K562 (cell line): ENCODE results near the gene RBBP7. TPM values are rescaled to one million over a fixed set of nuclear protein-coding genes. Genes with fewer than 3 reads are reported as not detected.

Experiments
- ATAC-seq: fragments of 200-7000 bp; cut with Tn5 transposase; 3 replicates; pipeline ENCODE4 v1.9.1; 2020; ENCODE audit warnings: moderate library complexity
- BruUV-seq: library from RNA; stranded (reverse); fragments of 400-500 nt; replicated peaks from 2 replicates; lab custom pipeline; 2021; lab: Mats Ljungman, UMichigan
- CTCF ChIA-PET: fragments of 300-600 bp; formaldehyde crosslinking; extraction: SDS; loops from one replicate; lab custom pipeline; 2021; ENCODE audit warnings: low intra/inter-chr PET ratio; lab: Yijun Ruan, JAX
- POLR2A ChIA-PET: fragments of 300-600, 350-650 bp; sonication (Branson Sonifier 250); formaldehyde crosslinking; extraction: SDS; loops from one replicate; lab custom pipeline; 2021; ENCODE audit warnings: antibody characterized with exemption, inconsistent platforms; lab: Yijun Ruan, JAX
- DNase-seq, 4 experiments: peaks; one replicate each; pipeline versions ENCODE4 v3.0.0 to v3.0.0-alpha.2; 2011 to 2018; ENCODE audit warnings: low spot score in 3 of 4, mixed read lengths in 3 of 4; ENCODE audit errors: extremely low read depth in 1 of 4
- FAIRE-seq: peaks from 2 replicates; lab custom pipeline; 2011; peaks lifted over from hg19 to GRCh38; lab: Jason Lieb, UNC
- H2AFZ ChIP-seq: 2 replicates; pipeline ENCODE4 v1.6.0; 2011; ENCODE audit warnings: low read depth, low read length, control low read depth, inconsistent platforms
- H3K27ac ChIP-seq: fragments of 200-600 bp; 3 replicates; pipeline ENCODE4 v1.8.0; 2011; ENCODE audit warnings: low read depth, mild to moderate bottlenecking, control low read depth, inconsistent platforms, low read length, moderate library complexity, mixed read lengths; ENCODE audit errors: extremely low read depth
- H3K27me3 ChIP-seq, 2 experiments: fragments of 300-600 bp in 1 of 2; 2 replicates in 1 of 2; 3 replicates in 1 of 2; pipeline versions ENCODE4 v1.6.0 to v1.8.0; 2011; ENCODE audit warnings: inconsistent platforms in 2 of 2, low read length in 2 of 2, mild to moderate bottlenecking in 1 of 2, mixed read lengths in 1 of 2, moderate library complexity in 1 of 2; ENCODE audit not compliant: control insufficient read depth in 2 of 2, insufficient read depth in 2 of 2
- H3K36me3 ChIP-seq: fragments of 300-600 bp; 3 replicates; pipeline ENCODE4 v1.8.0; 2011; ENCODE audit warnings: mild to moderate bottlenecking, low read length, inconsistent platforms; ENCODE audit not compliant: control insufficient read depth, insufficient read depth
- H3K4me1 ChIP-seq, 2 experiments: fragments of 200-600 bp in 1 of 2; replicated peaks in 1 of 2; 2 replicates in 1 of 2; 3 replicates in 1 of 2; pipeline versions ENCODE4 v1.5.1 to v1.8.0; 2011; ENCODE audit warnings: inconsistent platforms in 2 of 2, low read length in 2 of 2, mild to moderate bottlenecking in 1 of 2, mixed read lengths in 1 of 2, moderate library complexity in 1 of 2; ENCODE audit not compliant: control insufficient read depth in 2 of 2, insufficient read depth in 2 of 2
- H3K4me2 ChIP-seq: 2 replicates; pipeline ENCODE4 v1.6.1; 2011; ENCODE audit warnings: low read length, control low read depth, inconsistent platforms, mixed read lengths; ENCODE audit not compliant: insufficient read depth
- H3K4me3 ChIP-seq: fragments of 200-600 bp; sonication (generic), shearing (Covaris generic); 2 replicates; pipeline ENCODE4 v1.5.1; 2016; ENCODE audit warnings: control low read depth, inconsistent platforms
- H3K79me2 ChIP-seq: fragments of 200-600 bp; 3 replicates; pipeline ENCODE4 v1.8.0; 2011; ENCODE audit warnings: low read length, inconsistent platforms; ENCODE audit not compliant: control insufficient read depth, insufficient read depth
- H3K9ac ChIP-seq, 2 experiments: 2 replicates each; pipeline versions ENCODE4 v1.6.0 to v1.6.1; 2011; ENCODE audit warnings: low read depth in 2 of 2, low read length in 2 of 2, control low read depth in 1 of 2, inconsistent platforms in 1 of 2, mild to moderate bottlenecking in 1 of 2, mixed read lengths in 1 of 2; ENCODE audit not compliant: insufficient read depth in 1 of 2
- H3K9me1 ChIP-seq: one replicate; pipeline ENCODE4 v1.6.0; 2011; ENCODE audit warnings: inconsistent platforms, mild to moderate bottlenecking, low read length, moderate library complexity; ENCODE audit not compliant: control insufficient read depth, insufficient read depth
- H3K9me3 ChIP-seq: replicated peaks from 2 replicates; pipeline ENCODE4 v1.5.1; 2011; ENCODE audit warnings: low read depth, low read length, inconsistent platforms; ENCODE audit not compliant: control insufficient read depth, insufficient read depth
- H4K20me1 ChIP-seq: replicated peaks from 2 replicates; pipeline ENCODE4 v1.6.1; 2011; ENCODE audit warnings: low read length, inconsistent platforms, mixed read lengths; ENCODE audit not compliant: control insufficient read depth, insufficient read depth
- E2F6 ChIP-seq, 2 experiments: IDR thresholded peaks; 2 replicates each; pipeline ENCODE4 v1.6.1; 2011; ENCODE audit warnings: borderline replicate concordance in 1 of 2, control low read depth in 1 of 2, low read depth in 1 of 2, low read length in 1 of 2, mild to moderate bottlenecking in 1 of 2, mixed read lengths in 1 of 2, moderate library complexity in 1 of 2; ENCODE audit not compliant: insufficient read depth in 1 of 2, insufficient read length in 1 of 2, poor library complexity in 1 of 2, severe bottlenecking in 1 of 2; ENCODE audit errors: extremely low read depth in 1 of 2
- MYC ChIP-seq, 2 experiments: fragments of 250-450 bp in 1 of 2; sonication (Bioruptor Pico) in 1 of 2; IDR thresholded peaks; 2 replicates each; pipeline versions ENCODE4 v1.5.1 to v1.6.1; 2012 to 2021; ENCODE audit warnings: low read depth in 2 of 2, borderline replicate concordance in 1 of 2, improper control_type of control experiment in 1 of 2, low read length in 1 of 2, mild to moderate bottlenecking in 1 of 2, moderate library complexity in 1 of 2
- ZBTB7A ChIP-seq: IDR thresholded peaks from 2 replicates; pipeline ENCODE4 v1.6.1; 2011; ENCODE audit warnings: low read depth, mild to moderate bottlenecking, low read length, moderate library complexity, borderline replicate concordance; ENCODE audit not compliant: control insufficient read depth
- ZFP30 ChIP-seq: fragments of 250-450 bp; sonication (Bioruptor Pico); IDR thresholded peaks from 2 replicates; pipeline ENCODE4 v1.8.0; 2022; ENCODE audit warnings: moderate library complexity, mild to moderate bottlenecking, inconsistent platforms, borderline replicate concordance
- WGBS: fragments of 100-300 bp; shearing (Covaris generic); methylation state at CpG from one replicate; pipeline ENCODE4 v1.1.6; 2016; ENCODE audit warnings: low coverage, mixed read lengths; ENCODE audit not compliant: insufficient coverage; ENCODE audit errors: missing lambda C conversion rate; 5-methylcytosine and 5-hydroxymethylcytosine counted together
- in situ Hi-C: fragments of 300-500 bp; cut with MboI; formaldehyde crosslinking; loops from 4 replicates; pipeline ENCODE4 v1.15.0; 2018; ENCODE audit warnings: inconsistent platforms, mixed read lengths
- intact Hi-C: fragments of 100-400 bp; cut with micrococcal nuclease; formaldehyde crosslinking; loops from 2 replicates; pipeline ENCODE4 v1.14.2; 2022
- polyA plus RNA-seq, 8 experiments: library from polyadenylated mRNA; depleted of rRNA in 4 of 8; stranded (reverse) in 5 of 8; unstranded in 3 of 8; fragments of >200 nt; fragmentation: Nextera tagmentation in 2 of 8; fragmentation: Illumina TruSeq in 1 of 8; extraction: Ambion mirVana in 2 of 8; extraction: Trizol in 1 of 8; gene quantifications; 2 replicates each; pipeline versions ENCODE4 v1.2.1 to v1.2.3, GENCODE V29; 2011 to 2014; ENCODE audit warnings: inconsistent platforms in 1 of 8, missing spikeins in 1 of 8
- total RNA-seq, 7 experiments: library from RNA; depleted of rRNA in 6 of 7; stranded (reverse); fragments of >200 nt in 6 of 7; fragmentation: Illumina TruSeq in 2 of 7; extraction: Trizol in 2 of 7; gene quantifications; 2 replicates each; pipeline versions ENCODE4 v1.2.1 to v1.2.3, GENCODE V29; 2011 to 2021; ENCODE audit warnings: low replicate concordance in 1 of 7
- TF ChIP-seq, protein P1 (sequence below): fragments of 450-650 bp; IDR thresholded peaks from 2 replicates; pipeline ENCODE4 v1.6.1; 2018; ENCODE audit not compliant: partially characterized antibody
- TF ChIP-seq, protein P2 (sequence below), 2 experiments: fragments of 450-650 bp; conservative IDR thresholded peaks; 2 replicates each; pipeline ENCODE4 v1.6.1; 2017; ENCODE audit warnings: mild to moderate bottlenecking in 2 of 2, moderate library complexity in 2 of 2

RBBP7 gene
- total and polyA plus RNA-seq, 9 of the 15 experiments (the other 6 are each of a cell fraction or from before 2014, with no cell fraction given), result 79.0 to 364 (median 182) TPM

DNA sequence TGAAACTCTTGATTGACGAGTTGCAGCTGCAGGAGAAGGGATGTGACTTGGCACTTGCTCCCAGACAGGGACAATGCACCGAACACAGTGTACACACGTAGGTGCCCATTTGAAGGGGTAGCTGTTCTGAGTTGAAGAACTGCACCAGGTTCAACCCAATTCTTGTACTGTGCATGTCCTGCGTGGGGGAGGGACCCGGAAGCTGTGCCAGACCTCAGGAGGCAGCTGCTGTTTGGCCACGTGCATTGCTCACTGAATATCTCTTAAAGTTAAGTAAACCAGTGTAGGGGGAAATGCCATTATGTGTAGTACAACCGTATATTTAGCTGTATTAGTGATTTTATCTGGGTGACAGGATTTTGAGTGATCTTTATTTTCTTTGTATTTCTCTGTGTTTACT lies 12.0 kb upstream of the RBBP7 start:
- DNase-seq (peak in 2 of 4 experiments; percentile 22 to 37), FAIRE-seq (peak; percentile 29), ATAC-seq (peak; percentile 67)
- Histone ChIP-seq H3K4me1 (peaks cover 5% of the 10 kb centered on the region in 2 experiments; a peak in 4 of 5 replicates), H3K9me3 (no peaks in the 10 kb centered on the region), H3K9ac (peak overlapping the region; percentile 65 to 68; a peak in 2 of 4 replicates), H4K20me1 (no peaks in the 10 kb centered on the region), H3K27ac (no peak overlapping the region), H3K9me1 (no peaks in the 10 kb centered on the region), H3K36me3 (no peaks in the 10 kb centered on the region), H3K79me2 (no peaks in the 10 kb centered on the region), H3K27me3 (no peaks in the 10 kb centered on the region; a peak in 2 of 5 replicates), H3K4me3 (peak overlapping the region; percentile 47), H2AFZ (peak overlapping the region; percentile 100), H3K4me2 (peak overlapping the region; percentile 71)
- WGBS, result 27% methylated on average over 7 of the region's 7 CpGs
- in situ Hi-C loops (no loop called here), intact Hi-C loops (no loop called here)
- ChIA-PET POLR2A (no interaction called here), CTCF (interaction anchor here (1.0 to 1.6 kb wide), 2 partner anchors 56 to 165 kb away, joined by 6 to 7 read pairs; no protein-coding TSS in a partner anchor)
- BruUV-seq, result no TSS peak
- TF ChIP-seq MYC (IDR thresholded peaks at IDR 0.05; ENCODE audit: low read depth, low read length) (peak; percentile 64), MYC (CRISPR knock-in tag; IDR thresholded peaks at IDR 0.05; ENCODE audit: borderline replicate concordance, low read depth) (no peak), E2F6 (IDR thresholded peaks at IDR 0.05; ENCODE audit: borderline replicate concordance in 1 of 2, extremely low read depth in 1 of 2, insufficient read depth in 1 of 2, insufficient read length in 1 of 2, low read depth in 1 of 2, low read length in 1 of 2, poor library complexity in 1 of 2, severe bottlenecking in 1 of 2) (peak in 1 of 2 experiments; percentile 17), ZFP30 (CRISPR knock-in tag) (no peak), ZBTB7A (peak; percentile 13; the same call in 1 of the 2 replicates)
- TF ChIP-seq, protein P1, sequence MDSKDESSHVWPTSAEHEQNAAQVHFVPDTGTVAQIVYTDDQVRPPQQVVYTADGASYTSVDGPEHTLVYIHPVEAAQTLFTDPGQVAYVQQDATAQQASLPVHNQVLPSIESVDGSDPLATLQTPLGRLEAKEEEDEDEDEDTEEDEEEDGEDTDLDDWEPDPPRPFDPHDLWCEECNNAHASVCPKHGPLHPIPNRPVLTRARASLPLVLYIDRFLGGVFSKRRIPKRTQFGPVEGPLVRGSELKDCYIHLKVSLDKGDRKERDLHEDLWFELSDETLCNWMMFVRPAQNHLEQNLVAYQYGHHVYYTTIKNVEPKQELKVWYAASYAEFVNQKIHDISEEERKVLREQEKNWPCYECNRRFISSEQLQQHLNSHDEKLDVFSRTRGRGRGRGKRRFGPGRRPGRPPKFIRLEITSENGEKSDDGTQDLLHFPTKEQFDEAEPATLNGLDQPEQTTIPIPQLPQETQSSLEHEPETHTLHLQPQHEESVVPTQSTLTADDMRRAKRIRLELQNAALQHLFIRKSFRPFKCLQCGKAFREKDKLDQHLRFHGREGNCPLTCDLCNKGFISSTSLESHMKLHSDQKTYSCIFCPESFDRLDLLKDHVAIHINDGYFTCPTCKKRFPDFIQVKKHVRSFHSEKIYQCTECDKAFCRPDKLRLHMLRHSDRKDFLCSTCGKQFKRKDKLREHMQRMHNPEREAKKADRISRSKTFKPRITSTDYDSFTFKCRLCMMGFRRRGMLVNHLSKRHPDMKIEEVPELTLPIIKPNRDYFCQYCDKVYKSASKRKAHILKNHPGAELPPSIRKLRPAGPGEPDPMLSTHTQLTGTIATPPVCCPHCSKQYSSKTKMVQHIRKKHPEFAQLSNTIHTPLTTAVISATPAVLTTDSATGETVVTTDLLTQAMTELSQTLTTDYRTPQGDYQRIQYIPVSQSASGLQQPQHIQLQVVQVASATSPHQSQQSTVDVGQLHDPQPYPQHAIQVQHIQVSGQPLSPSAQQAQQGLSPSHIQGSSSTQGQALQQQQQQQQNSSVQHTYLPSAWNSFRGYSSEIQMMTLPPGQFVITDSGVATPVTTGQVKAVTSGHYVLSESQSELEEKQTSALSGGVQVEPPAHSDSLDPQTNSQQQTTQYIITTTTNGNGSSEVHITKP, result peak; percentile 3
- TF ChIP-seq, protein P2, sequence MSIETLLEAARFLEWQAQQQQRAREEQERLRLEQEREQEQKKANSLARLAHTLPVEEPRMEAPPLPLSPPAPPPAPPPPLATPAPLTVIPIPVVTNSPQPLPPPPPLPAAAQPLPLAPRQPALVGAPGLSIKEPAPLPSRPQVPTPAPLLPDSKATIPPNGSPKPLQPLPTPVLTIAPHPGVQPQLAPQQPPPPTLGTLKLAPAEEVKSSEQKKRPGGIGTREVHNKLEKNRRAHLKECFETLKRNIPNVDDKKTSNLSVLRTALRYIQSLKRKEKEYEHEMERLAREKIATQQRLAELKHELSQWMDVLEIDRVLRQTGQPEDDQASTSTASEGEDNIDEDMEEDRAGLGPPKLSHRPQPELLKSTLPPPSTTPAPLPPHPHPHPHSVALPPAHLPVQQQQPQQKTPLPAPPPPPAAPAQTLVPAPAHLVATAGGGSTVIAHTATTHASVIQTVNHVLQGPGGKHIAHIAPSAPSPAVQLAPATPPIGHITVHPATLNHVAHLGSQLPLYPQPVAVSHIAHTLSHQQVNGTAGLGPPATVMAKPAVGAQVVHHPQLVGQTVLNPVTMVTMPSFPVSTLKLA (conservative IDR thresholded peaks at IDR 0.05), result peak; percentile 45 to 53; a peak in 2 of 4 replicates
